Eye (tissue), 1 donor: ENCODE measurements around the gene LSP1.

Source experiments
- DNase-seq: peaks from one replicate; pipeline ENCODE4 v3.0.0-alpha.2; 2015

LSP1 gene

GRCh38 chr11:1930462-1930830 is 77.6 kb downstream of the LSP1 start:
- DNase-seq: no peak

GRCh38 chr11:1931341-1932104 is 78.6 kb downstream of the LSP1 start:
- peak; percentile 65 for DNase-seq

GRCh38 chr11:1932105-1932480 is 79.2 kb downstream of the LSP1 start:
- no peak for DNase-seq

GRCh38 chr11:1932681-1933080 is 79.8 kb downstream of the LSP1 start:
- no peak for DNase-seq

- DNase-seq: no peak
Measured at GRCh38 chr11:1933416-1934334, 80.8 kb downstream of the LSP1 start.

GRCh38 chr11:1934335-1935155 is 81.7 kb downstream of the LSP1 start:
- DNase-seq: no peak

- DNase-seq: no peak
Measured at GRCh38 chr11:1935156-1936071, 82.5 kb downstream of the LSP1 start.

GRCh38 chr11:1936072-1936780 is 83.3 kb downstream of the LSP1 start:
- no peak for DNase-seq

- DNase-seq: no peak
Measured at GRCh38 chr11:1936781-1937615, 84.1 kb downstream of the LSP1 start.

GRCh38 chr11:1937616-1938342 is 84.9 kb downstream of the LSP1 start:
- DNase-seq: no peak

GRCh38 chr11:1938343-1939005 is 85.6 kb downstream of the LSP1 start:
- DNase-seq: no peak

GRCh38 chr11:1939006-1939625 is 86.2 kb downstream of the LSP1 start:
- peak; percentile 58 for DNase-seq

- DNase-seq: peak; percentile 21
Measured at GRCh38 chr11:1939788-1940187, 86.9 kb downstream of the LSP1 start.
